Sigmoid colon (tissue), 7 donors: Measurements from ENCODE around the gene HNRNPA0. TPM values are rescaled to one million over a fixed set of nuclear protein-coding genes. Genes with fewer than 3 reads are reported as not detected.
"Not testable (repeated sequence)": the region's sequence is repeated elsewhere in the genome, so short reads cannot be mapped to it uniquely, and the experiment has no call there.

Source experiments
- DNase-seq: peaks from one replicate; pipeline ENCODE4 v3.0.0-alpha.2; 2019
- H3K27ac ChIP-seq, 4 donors: fragments of 200-600 bp; sonication (generic); one replicate each; pipeline ENCODE4 v1.5.1; 2016 to 2019; ENCODE audit warnings: mild to moderate bottlenecking in 1 of 4
- H3K27me3 ChIP-seq, 3 donors: fragments of 200-600 bp; sonication (generic); one replicate each; pipeline ENCODE4 v1.5.1; 2019; ENCODE audit warnings: mild to moderate bottlenecking in 1 of 3
- H3K36me3 ChIP-seq, 4 donors: fragments of 200-600 bp; sonication (generic); one replicate each; pipeline ENCODE4 v1.5.1; 2016 to 2019
- H3K4me1 ChIP-seq, 4 donors: fragments of 200-600 bp; sonication (generic); one replicate each; pipeline ENCODE4 v1.5.1; 2017 to 2019
- H3K4me3 ChIP-seq, 4 donors: fragments of 200-600 bp; sonication (generic); one replicate each; pipeline ENCODE4 v1.5.1; 2017 to 2019; ENCODE audit warnings: mild to moderate bottlenecking in 2 of 4, moderate library complexity in 1 of 4
- H3K9me3 ChIP-seq, 4 donors: fragments of 200-600 bp in 3 of 4; sonication (generic) in 3 of 4; one replicate each; pipeline versions ENCODE4 v1.5.1 to v1.6.1; 2013 to 2019
- CTCF ChIP-seq, 4 experiments: fragments of 450-650 bp in 3 of 4; fragments of 200-600 bp in 1 of 4; IDR thresholded peaks; one replicate each; pipeline ENCODE4 v1.5.1; 2016 to 2019; ENCODE audit warnings: antibody characterized with exemption in 4 of 4, mild to moderate bottlenecking in 3 of 4, moderate library complexity in 2 of 4
- EP300 ChIP-seq, 4 donors: sonication (generic); formaldehyde crosslinking; IDR thresholded peaks; one replicate each; pipeline ENCODE4 v1.6.1; 2017; ENCODE audit warnings: antibody characterized with exemption in 4 of 4
- POLR2A ChIP-seq, 2 donors: fragments of 450-650 bp; IDR thresholded peaks; one replicate each; pipeline ENCODE4 v1.6.1; 2016; ENCODE audit warnings: antibody characterized with exemption in 2 of 2, mild to moderate bottlenecking in 2 of 2, moderate library complexity in 2 of 2
- POLR2AphosphoS5 ChIP-seq, 4 donors: sonication (generic); formaldehyde crosslinking; IDR thresholded peaks; one replicate each; pipeline ENCODE4 v1.6.1; 2017; ENCODE audit warnings: antibody characterized with exemption in 4 of 4
- WGBS, 2 donors: extraction: QIAGEN DNeasy Blood & Tissue Kit; methylation state at CpG; one replicate each; pipeline ENCODE4 v1.1.7; 2013; 5-methylcytosine and 5-hydroxymethylcytosine counted together
- intact Hi-C: fragments of 100-400 bp; cut with DNase I; formaldehyde crosslinking; loops from one replicate; pipeline ENCODE4 v1.15.1; 2023
- polyA plus RNA-seq, 3 donors: library from polyadenylated mRNA; stranded (reverse); fragments of 200-250 nt; gene quantifications; one replicate each; pipeline ENCODE4 v1.2.3, GENCODE V29; 2013
- total RNA-seq, 4 donors: library from RNA; depleted of rRNA; stranded (reverse); fragments of >200 nt; gene quantifications; one replicate each; pipeline ENCODE4 v1.1.0, GENCODE V29; 2016
- donor health status: healthy with polysubstance abuse.
- donor health status: Bipolar disorder and iron deficiency.
- donor health status: healthy.

The HNRNPA0 gene
- total and polyA plus RNA-seq, 7 donors = 10.0 to 34.0 (median 12.2) TPM

GRCh38 chr5:137782984-137783536, 28.9 kb upstream of the HNRNPA0 start:
- no peaks in the 10 kb centered on the region for H3K36me3 ChIP-seq
- TF ChIP-seq POLR2A (IDR thresholded peaks at IDR 0.05) (no peak), EP300 (IDR thresholded peaks at IDR 0.05) (no peak), POLR2AphosphoS5 (IDR thresholded peaks at IDR 0.05) (no peak), CTCF (IDR thresholded peaks at IDR 0.05) (no peak)
- intact Hi-C loops = no loop called here
- H3K4me1 ChIP-seq = no peaks in the 10 kb centered on the region
- H3K27ac ChIP-seq = no peak overlapping the region
- H3K4me3 ChIP-seq = no peak overlapping the region
- H3K27me3 ChIP-seq = no peaks in the 10 kb centered on the region
- H3K9me3 ChIP-seq = no peaks in the 10 kb centered on the region
- DNase-seq = no peak
- WGBS, 2 donors = 81 to 84% methylated on average over 4 of the region's 4 CpGs

GRCh38 chr5:137782055-137782454, 27.9 kb upstream of the HNRNPA0 start:
- H3K27me3 ChIP-seq = no peaks in the 10 kb centered on the region
- no peak overlapping the region for H3K4me3 ChIP-seq
- no peaks in the 10 kb centered on the region for H3K9me3 ChIP-seq
- TF ChIP-seq POLR2AphosphoS5 (IDR thresholded peaks at IDR 0.05) = no peak
- TF ChIP-seq EP300 (IDR thresholded peaks at IDR 0.05) = no peak
- no peak for TF ChIP-seq POLR2A (IDR thresholded peaks at IDR 0.05)
- no peak for TF ChIP-seq CTCF (IDR thresholded peaks at IDR 0.05)
- no peaks in the 10 kb centered on the region for H3K36me3 ChIP-seq
- no peak for DNase-seq
- WGBS, 2 donors = 86 to 89% methylated on average over 2 of the region's 2 CpGs
- no peaks in the 10 kb centered on the region for H3K4me1 ChIP-seq
- intact Hi-C loops = no loop called here
- H3K27ac ChIP-seq = no peak overlapping the region

GRCh38 chr5:137778772-137779564, 24.8 kb upstream of the HNRNPA0 start:
- DNase-seq = no peak
- H3K9me3 ChIP-seq = no peaks in the 10 kb centered on the region
- intact Hi-C loops = no loop called here
- H3K4me3 ChIP-seq = no peak overlapping the region
- H3K4me1 ChIP-seq = no peaks in the 10 kb centered on the region
- no peaks in the 10 kb centered on the region for H3K27me3 ChIP-seq
- H3K36me3 ChIP-seq = no peaks in the 10 kb centered on the region
- TF ChIP-seq EP300 (IDR thresholded peaks at IDR 0.05) = no peak
- TF ChIP-seq POLR2A (IDR thresholded peaks at IDR 0.05) = no peak
- TF ChIP-seq CTCF (IDR thresholded peaks at IDR 0.05) = peak; percentile 37 to 78 (median 76)
- TF ChIP-seq POLR2AphosphoS5 (IDR thresholded peaks at IDR 0.05) = no peak
- no peak overlapping the region for H3K27ac ChIP-seq
- WGBS, 2 donors = 26 to 53% methylated on average over 2 of the region's 2 CpGs

- H3K4me1 ChIP-seq, H3K27me3 ChIP-seq, H3K9me3 ChIP-seq, H3K4me3 ChIP-seq, intact Hi-C loops, H3K36me3 ChIP-seq, H3K27ac ChIP-seq, DNase-seq: not testable (repeated sequence)
- WGBS, 2 donors = 93 to 94% methylated on average over 5 of the region's 5 CpGs
Measured at GRCh38 chr5:137767937-137768336, 13.8 kb upstream of the HNRNPA0 start.

- TF ChIP-seq POLR2AphosphoS5 (IDR thresholded peaks at IDR 0.05) (no peak), EP300 (IDR thresholded peaks at IDR 0.05) (no peak), CTCF (IDR thresholded peaks at IDR 0.05) (no peak), POLR2A (IDR thresholded peaks at IDR 0.05) (no peak)
- Histone ChIP-seq H3K9me3 (no peaks in the 10 kb centered on the region), H3K36me3 (no peaks in the 10 kb centered on the region), H3K27ac (no peak overlapping the region), H3K27me3 (no peaks in the 10 kb centered on the region), H3K4me1 (no peaks in the 10 kb centered on the region), H3K4me3 (no peak overlapping the region)
- DNase-seq = no peak
- 47 to 72% methylated on average over 3 of the region's 3 CpGs for WGBS, 2 donors
- intact Hi-C loops = no loop called here
Measured at GRCh38 chr5:137761566-137761965, 7.4 kb upstream of the HNRNPA0 start.
